Liver (tissue), 9 donors: Measurements from ENCODE around the gene C1QA. TPM values are rescaled to one million over a fixed set of nuclear protein-coding genes. Genes with fewer than 3 reads are reported as not detected.

Source experiments
- DNase-seq: peaks from one replicate; pipeline ENCODE4 v3.0.0-alpha.2; 2017; ENCODE audit warnings: low spot score
- H3K27ac ChIP-seq, 2 donors: one replicate each; pipeline ENCODE4 v1.7.0; 2013; ENCODE audit warnings: inconsistent platforms in 2 of 2, low read length in 2 of 2, control low read depth in 1 of 2, low read depth in 1 of 2, mild to moderate bottlenecking in 1 of 2
- H3K27me3 ChIP-seq, 4 donors: one replicate each; pipeline versions ENCODE4 v1.6.1 to v1.7.0; 2013; ENCODE audit warnings: low read length in 3 of 4, inconsistent platforms in 1 of 4, mild to moderate bottlenecking in 1 of 4, moderate library complexity in 1 of 4; ENCODE audit not compliant: control insufficient read depth in 4 of 4, insufficient read depth in 4 of 4
- H3K36me3 ChIP-seq, 4 donors: one replicate each; pipeline versions ENCODE4 v1.6.1 to v1.7.0; 2013; ENCODE audit warnings: low read length in 3 of 4, mild to moderate bottlenecking in 3 of 4, low read depth in 1 of 4, moderate library complexity in 1 of 4; ENCODE audit not compliant: control insufficient read depth in 4 of 4, insufficient read depth in 3 of 4
- H3K4me1 ChIP-seq, 4 donors: one replicate each; pipeline versions ENCODE4 v1.6.1 to v1.7.0; 2013; ENCODE audit warnings: low read length in 3 of 4, mild to moderate bottlenecking in 3 of 4, moderate library complexity in 1 of 4; ENCODE audit not compliant: control insufficient read depth in 4 of 4, insufficient read depth in 4 of 4
- H3K4me3 ChIP-seq, 3 donors: one replicate each; pipeline versions ENCODE4 v1.6.1 to v1.7.0; 2013; ENCODE audit warnings: low read length in 3 of 3, control low read depth in 1 of 3, low read depth in 1 of 3, mild to moderate bottlenecking in 1 of 3
- H3K9ac ChIP-seq, 2 donors: one replicate each; pipeline ENCODE4 v1.7.0; 2013; ENCODE audit warnings: low read length in 2 of 2, mild to moderate bottlenecking in 2 of 2, moderate library complexity in 2 of 2, control low read depth in 1 of 2, low read depth in 1 of 2
- H3K9me3 ChIP-seq, 4 donors: one replicate each; pipeline versions ENCODE4 v1.6.1 to v1.7.0; 2013; ENCODE audit warnings: low read length in 3 of 4; ENCODE audit not compliant: control insufficient read depth in 4 of 4
- CTCF ChIP-seq: fragments of 150-350 bp; IDR thresholded peaks from 2 replicates; pipeline ENCODE4 v1.5.1; 2017; ENCODE audit warnings: improper control_type of control experiment, low read depth, low read length; ENCODE audit not compliant: missing input control
- EGR1 ChIP-seq, 2 donors: IDR thresholded peaks; 2 replicates each; pipeline ENCODE4 v1.6.1; 2016 to 2018; ENCODE audit warnings: antibody characterized with exemption in 2 of 2, low read depth in 2 of 2
- HNF4G ChIP-seq: IDR thresholded peaks from 2 replicates; pipeline ENCODE4 v1.6.1; 2016; ENCODE audit warnings: antibody characterized with exemption
- JUND ChIP-seq, 2 donors: IDR thresholded peaks; 2 replicates each; pipeline ENCODE4 v1.6.1; 2016; ENCODE audit warnings: antibody characterized with exemption in 2 of 2
- MAX ChIP-seq: IDR thresholded peaks from 2 replicates; pipeline ENCODE4 v1.6.1; 2016; ENCODE audit warnings: antibody characterized with exemption
- RAD21 ChIP-seq, 2 donors: IDR thresholded peaks; 2 replicates each; pipeline ENCODE4 v1.6.1; 2016; ENCODE audit warnings: antibody characterized with exemption in 2 of 2, mild to moderate bottlenecking in 2 of 2
- REST ChIP-seq: IDR thresholded peaks from 2 replicates; pipeline ENCODE4 v1.6.1; 2016; ENCODE audit warnings: antibody characterized with exemption, mild to moderate bottlenecking
- RXRA ChIP-seq, 2 donors: IDR thresholded peaks; 2 replicates each; pipeline ENCODE4 v1.6.1; 2017 to 2018; ENCODE audit warnings: antibody characterized with exemption in 2 of 2, mild to moderate bottlenecking in 1 of 2
- TAF1 ChIP-seq: conservative IDR thresholded peaks from 2 replicates; pipeline ENCODE4 v1.6.1; 2016; ENCODE audit warnings: antibody characterized with exemption, mild to moderate bottlenecking
- YY1 ChIP-seq: IDR thresholded peaks from 2 replicates; pipeline ENCODE4 v1.6.1; 2016; ENCODE audit warnings: antibody characterized with exemption, mild to moderate bottlenecking
- WGBS: extraction: QIAGEN DNeasy Blood & Tissue Kit; methylation state at CpG from one replicate; pipeline ENCODE4 v1.1.7; 2013; 5-methylcytosine and 5-hydroxymethylcytosine counted together
- polyA plus RNA-seq, 2 donors: library from polyadenylated mRNA; stranded (reverse) in 1 of 2; unstranded in 1 of 2; fragments of 200-250 nt in 1 of 2; fragments of >200 nt in 1 of 2; fragmentation: Nextera tagmentation in 1 of 2; extraction: Ambion mirVana in 1 of 2; gene quantifications; one replicate each; pipeline versions ENCODE4 v1.2.1 to v1.2.3, GENCODE V29; 2013 to 2015
- total RNA-seq, 2 donors: library from RNA; depleted of rRNA; stranded (reverse); fragments of >200 nt; gene quantifications; one replicate each; pipeline ENCODE4 v1.2.3, GENCODE V29; 2014
- donor health status: healthy.
- donor health status: healthy.
- donor health status: healthy.
- donor health status: healthy.
- donor health status: healthy.

C1QA gene
- total and polyA plus RNA-seq, 4 donors: 73.0 to 243 (median 94.6) TPM

GRCh38 chr1:22606161-22606560 is 30.3 kb upstream of the C1QA start:
- DNase-seq: no peak
- Histone ChIP-seq H3K9me3 (no peaks in the 10 kb centered on the region), H3K4me1 (no peaks in the 10 kb centered on the region), H3K4me3 (no peak overlapping the region), H3K27me3 (peaks cover 0 to 8% (median 6%) of the 10 kb centered on the region in 4 donors), H3K9ac (no peak overlapping the region), H3K27ac (no peak overlapping the region), H3K36me3 (no peaks in the 10 kb centered on the region)
- TF ChIP-seq YY1: no peak
- TF ChIP-seq TAF1: no peak
- TF ChIP-seq RAD21 (IDR thresholded peaks at IDR 0.05): no peak
- no peak for TF ChIP-seq RXRA (IDR thresholded peaks at IDR 0.05)
- no peak for TF ChIP-seq EGR1 (IDR thresholded peaks at IDR 0.05; ENCODE audit: low read depth in 2 of 2)
- no peak for TF ChIP-seq HNF4G
- no peak for TF ChIP-seq JUND (IDR thresholded peaks at IDR 0.05)
- TF ChIP-seq CTCF: no peak
- WGBS: 48% methylated on average over 4 of the region's 4 CpGs

- Histone ChIP-seq H3K27ac (no peak overlapping the region), H3K4me1 (no peaks in the 10 kb centered on the region), H3K27me3 (peaks cover 0 to 8% (median 6%) of the 10 kb centered on the region in 4 donors), H3K4me3 (no peak overlapping the region), H3K36me3 (no peaks in the 10 kb centered on the region), H3K9ac (no peak overlapping the region), H3K9me3 (peaks cover 0 to 2% (median 0%) of the 10 kb centered on the region in 4 donors)
- DNase-seq: no peak
- WGBS: 12% methylated on average over 10 of the region's 10 CpGs
- TF ChIP-seq MAX (no peak), REST (peak; percentile 72)
Observed at GRCh38 chr1:22607154-22607553, 29.3 kb upstream of the C1QA start.

- TF ChIP-seq EGR1 (IDR thresholded peaks at IDR 0.05; ENCODE audit: low read depth in 2 of 2): no peak
- H3K9ac ChIP-seq: no peak overlapping the region
- H3K4me1 ChIP-seq: no peaks in the 10 kb centered on the region
- H3K27me3 ChIP-seq: peaks cover 0 to 8% (median 6%) of the 10 kb centered on the region in 4 donors
- no peak overlapping the region for H3K27ac ChIP-seq
- 65% methylated on average over 3 of the region's 3 CpGs for WGBS
- H3K4me3 ChIP-seq: no peak overlapping the region
- no peak for DNase-seq
- H3K9me3 ChIP-seq: peaks cover 0 to 2% (median 0%) of the 10 kb centered on the region in 4 donors
- no peaks in the 10 kb centered on the region for H3K36me3 ChIP-seq
Observed at GRCh38 chr1:22608361-22608760, 28.1 kb upstream of the C1QA start.
